Cortex of kidney (tissue), 1 donor: ENCODE measurements around the gene PTK6.

ENCODE experiments used
- DNase-seq: peaks from one replicate; lab custom pipeline; 2025; lab: John Stamatoyannopoulos, UW

PTK6 gene

GRCh38 chr20:63557481-63557891, 20.3 kb upstream of the PTK6 start:
- DNase-seq: no peak

DNA sequence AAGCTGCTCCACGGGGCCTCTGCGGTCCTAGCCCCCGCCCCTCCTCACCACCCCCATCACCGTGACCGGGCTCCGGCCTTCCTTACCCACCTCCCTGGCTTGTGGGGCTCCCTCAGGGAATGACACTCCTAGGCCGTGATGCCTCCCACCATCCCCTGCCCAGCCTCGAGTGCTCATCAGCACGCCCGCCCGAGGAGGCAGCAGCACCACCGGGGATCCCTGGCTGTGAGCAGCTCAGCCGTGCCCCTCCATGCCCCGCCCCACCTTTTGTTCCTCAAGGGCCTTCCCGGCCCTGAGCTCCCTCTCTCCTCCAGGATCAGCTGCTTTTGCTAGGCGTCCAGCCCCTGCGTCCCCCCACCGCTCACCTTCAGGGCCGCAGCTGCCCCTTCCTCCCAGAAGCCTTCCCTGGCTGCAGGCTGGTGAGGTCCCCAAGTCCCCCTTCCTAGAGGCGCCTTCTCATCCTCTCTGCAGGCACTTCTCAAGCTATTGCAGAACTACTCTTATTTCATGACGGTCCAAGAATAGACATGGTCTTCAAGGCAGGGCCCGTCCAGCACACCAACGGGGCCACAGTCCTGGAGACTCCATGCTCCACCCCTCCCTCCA, 19.8 kb upstream of the PTK6 start:
- DNase-seq: no peak

DNA sequence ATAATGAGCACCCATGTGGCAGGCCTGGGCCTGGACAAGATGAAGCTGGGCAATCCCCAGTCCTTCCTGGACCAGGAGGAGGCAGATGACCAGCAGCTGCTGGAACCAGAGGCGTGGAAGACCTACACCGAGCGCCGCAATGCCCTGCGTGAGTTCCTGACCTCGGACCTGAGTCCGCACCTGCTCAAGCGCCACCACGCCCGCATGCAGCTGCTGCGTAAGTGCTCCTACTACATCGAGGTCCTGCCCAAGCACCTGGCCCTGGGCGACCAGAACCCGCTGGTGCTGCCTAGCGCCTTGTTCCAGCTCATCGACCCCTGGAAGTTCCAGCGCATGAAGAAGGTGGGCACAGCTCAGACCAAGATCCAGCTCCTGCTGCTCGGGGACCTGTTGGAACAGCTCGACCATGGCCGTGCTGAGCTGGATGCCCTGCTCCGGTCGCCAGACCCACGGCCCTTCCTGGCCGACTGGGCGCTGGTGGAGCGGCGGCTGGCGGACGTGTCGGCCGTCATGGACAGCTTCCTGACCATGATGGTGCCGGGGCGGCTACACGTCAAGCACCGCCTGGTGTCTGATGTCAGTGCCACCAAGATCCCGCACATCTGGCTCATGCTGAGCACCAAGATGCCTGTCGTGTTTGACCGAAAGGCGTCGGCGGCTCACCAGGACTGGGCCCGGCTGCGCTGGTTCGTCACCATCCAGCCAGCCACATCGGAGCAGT, 18.6 kb upstream of the PTK6 start:
- no peak for DNase-seq

GRCh38 chr20:63554361-63555278, 17.4 kb upstream of the PTK6 start:
- no peak for DNase-seq

- DNase-seq: no peak
Measured at GRCh38 chr20:63553933-63554290, 16.7 kb upstream of the PTK6 start, which contains the start of gene FNDC11. TSS of gene FNDC11 (plus strand) at chr20:63554159. CDS start at chr20:63555664, 1,505 bp downstream.

DNA sequence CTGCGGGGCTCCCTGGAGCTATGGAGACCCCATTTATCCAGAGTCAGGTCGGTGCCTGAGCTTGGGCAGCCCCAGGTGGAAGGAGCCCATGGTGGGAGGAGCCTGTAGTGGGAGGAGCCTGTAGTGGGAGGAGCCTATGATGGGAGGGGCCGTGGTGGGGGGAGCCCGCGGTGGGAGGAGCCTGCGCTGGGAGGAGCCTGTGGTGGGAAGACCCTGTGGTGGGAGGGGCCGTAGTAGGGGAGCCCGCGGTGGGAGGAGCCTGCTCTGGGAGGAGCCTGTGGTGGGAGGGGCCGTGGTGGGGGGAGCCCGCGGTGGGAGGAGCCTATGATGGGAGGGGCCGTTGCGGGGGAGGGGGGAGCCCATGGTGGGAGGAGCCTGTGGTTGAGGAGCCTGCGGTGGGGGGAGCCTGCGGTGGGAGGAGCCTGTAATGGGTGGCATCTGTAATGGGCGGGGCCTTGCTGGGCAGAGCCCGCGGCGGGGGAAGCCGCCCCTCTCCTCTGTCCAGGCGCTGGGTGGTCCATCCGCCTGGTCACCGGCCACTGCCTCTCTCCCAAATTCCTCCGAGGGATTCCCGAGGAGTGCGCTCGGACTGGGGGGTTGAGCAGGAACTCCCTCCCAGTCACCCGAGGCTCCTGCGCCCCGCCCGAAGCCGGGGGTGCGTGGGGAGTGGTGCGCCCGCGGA, 16.2 kb upstream of the PTK6 start:
- DNase-seq: no peak

DNA sequence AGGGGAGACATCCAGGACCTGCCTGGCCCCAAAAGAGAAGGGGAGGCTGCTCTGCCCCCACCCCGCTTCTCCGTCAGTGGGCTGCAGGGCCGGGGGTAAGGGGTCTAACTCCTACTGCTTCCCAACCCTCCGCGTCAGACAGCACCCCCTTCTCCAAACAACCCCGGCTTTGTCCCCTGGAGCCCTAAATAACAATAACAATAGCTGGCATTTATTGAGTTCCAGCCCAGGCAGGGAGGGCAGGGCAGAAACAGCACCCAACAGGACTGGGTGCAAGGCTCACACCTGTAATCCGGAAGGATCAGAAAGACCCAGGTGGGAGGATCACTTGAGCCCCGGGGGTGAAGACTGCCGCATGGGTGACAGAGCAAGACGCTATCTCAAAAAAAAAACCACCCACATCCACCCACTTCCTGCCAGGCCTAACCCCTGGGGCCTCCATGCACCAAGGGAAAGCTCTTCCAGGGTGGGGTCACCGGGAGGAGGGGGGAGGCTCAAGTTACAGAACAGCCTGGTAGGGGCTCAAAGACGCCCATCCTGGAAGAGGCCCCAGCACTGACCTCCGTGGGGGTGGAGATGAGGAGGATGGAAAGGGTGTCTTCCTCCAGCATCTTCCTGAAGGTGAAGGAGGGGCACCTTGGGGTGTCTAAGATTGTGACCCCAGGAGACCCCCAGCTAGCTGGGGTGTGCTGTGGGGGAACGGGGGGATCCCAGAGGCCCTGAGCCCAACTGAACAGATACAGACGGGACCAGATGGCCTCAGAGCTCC, 15.5 kb upstream of the PTK6 start:
- DNase-seq: no peak

DNA sequence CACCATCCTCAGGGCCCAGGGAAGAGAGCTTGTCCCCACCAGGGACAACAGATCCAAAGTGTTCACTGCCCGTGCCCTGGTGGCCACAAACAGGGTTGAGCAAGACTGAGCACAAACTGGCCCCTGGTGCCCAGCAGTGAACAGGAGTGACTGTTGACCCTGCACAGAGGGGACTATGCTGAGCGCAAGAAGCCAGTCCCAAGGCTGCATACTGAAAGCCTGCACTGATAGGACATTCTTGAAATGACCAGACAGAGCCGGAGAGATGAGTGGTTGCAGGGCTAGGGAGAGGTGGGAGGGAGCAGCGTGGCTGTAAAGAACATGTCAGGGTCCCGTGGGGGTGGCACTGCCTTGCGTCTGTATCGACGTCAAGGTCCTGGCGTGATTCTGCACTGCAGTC, 13.9 kb upstream of the PTK6 start:
- DNase-seq: no peak

DNA sequence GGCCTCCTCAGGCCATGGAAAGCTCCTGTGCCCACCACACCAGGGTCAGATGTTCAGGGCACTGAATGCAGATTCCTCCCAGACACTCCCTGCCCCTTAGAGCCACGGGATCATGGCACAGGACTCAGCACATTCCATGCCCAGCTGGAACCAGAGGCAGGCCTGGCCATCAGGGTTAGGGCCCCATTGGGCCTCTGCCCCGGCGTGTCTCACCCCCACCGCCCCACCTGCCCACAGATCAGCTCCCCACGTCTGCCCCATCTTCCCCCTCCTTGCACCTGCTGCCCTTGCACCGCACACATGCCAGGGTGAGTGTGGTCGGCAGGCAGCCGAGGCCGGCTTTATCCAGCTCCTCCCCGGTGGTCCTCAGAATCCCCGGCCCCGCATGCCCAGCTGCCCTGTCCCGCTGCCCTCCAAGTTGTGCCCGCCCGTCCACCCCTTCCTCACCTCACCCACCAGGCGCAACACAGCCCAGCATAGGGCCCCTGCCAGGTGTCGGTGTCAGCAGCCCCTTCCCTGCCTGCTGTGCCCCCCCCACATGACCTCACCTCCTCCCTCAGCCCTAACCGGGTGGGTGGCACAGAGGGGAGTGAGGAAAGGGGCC, 12.6 kb upstream of the PTK6 start:
- no peak for DNase-seq

DNA sequence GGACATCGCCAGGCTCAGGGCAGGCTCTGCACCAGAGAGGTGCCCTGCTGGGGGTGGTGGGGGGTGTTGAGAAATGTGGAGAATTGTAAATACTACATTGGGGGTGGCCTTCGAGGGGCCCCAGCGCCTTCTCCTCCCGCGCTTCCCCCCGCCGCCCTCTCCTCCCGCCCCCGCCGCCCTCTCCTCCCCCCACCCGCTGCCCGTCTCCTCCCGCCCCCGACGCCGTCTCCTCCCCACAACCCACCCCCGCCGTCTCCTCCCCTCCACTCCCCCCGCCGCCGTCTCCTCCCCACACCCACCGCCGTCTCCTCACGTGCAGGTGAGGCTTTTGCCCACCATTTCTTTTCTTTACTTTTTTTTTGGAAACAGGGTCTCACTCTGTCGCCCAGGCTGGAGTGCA, 11.8 kb upstream of the PTK6 start:
- no peak for DNase-seq

DNA sequence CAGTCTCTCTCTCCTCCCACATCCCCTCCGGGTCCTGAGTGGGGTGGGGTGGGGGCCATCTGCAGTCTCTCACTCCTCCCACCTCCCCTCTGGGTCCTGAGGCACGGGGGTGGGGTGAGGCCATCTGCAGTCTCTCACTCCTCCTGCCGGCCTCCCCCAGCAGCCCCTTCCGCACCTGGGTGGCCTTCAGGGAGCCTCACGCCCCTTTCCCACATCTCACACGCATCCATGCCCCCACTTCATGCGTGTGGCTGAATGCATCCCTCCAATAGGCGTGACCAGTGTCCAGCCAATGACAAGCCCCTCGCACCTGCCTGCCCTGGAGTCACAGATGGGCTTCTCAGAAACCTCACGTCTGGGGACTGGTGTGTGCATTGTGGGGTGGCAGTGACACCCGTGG, 11.4 kb upstream of the PTK6 start:
- no peak for DNase-seq

DNA sequence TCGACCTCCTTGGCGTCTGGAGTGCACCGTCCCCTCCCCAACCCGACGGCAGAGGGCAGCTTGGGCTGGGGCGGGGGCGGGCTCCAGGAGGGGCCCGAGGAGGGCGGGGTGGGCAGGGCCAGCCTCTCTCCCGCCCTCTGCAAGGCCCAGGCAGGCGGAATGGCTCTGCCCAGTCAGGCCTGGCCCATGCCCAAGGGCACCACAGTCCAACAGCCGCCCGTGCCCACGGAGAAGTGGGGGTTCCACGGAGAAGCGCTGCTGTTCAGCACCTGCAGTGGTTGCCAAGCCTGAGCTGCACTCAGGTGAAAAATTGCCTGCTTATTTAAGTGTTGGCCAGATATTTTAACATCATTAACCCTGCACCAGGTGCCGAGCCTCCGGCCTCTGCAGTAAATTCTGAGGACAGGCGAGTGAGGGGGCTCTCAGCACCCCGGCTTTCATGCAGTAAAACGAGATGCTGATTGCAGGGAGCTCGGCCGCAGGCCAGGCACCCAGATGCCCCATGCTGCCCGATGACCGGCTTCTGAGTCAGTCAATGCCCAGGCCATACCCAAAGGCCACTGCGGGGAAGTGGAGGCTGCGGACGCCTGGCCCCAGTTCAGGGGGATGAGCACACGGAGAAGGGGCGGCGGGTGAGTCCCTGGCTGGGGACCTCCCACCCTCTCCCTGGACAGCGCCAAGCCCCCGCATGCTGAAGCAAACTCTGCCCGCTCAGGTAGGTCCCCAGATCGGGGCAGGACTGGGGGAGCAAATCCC, 10.7 kb upstream of the PTK6 start, which contains the start of gene SRMS:
Gene SRMS (minus strand): TSS at position 25 of the 756 bp plus-strand sequence. CDS start 286 bp downstream, outside the sequence.
- no peak for DNase-seq

DNA sequence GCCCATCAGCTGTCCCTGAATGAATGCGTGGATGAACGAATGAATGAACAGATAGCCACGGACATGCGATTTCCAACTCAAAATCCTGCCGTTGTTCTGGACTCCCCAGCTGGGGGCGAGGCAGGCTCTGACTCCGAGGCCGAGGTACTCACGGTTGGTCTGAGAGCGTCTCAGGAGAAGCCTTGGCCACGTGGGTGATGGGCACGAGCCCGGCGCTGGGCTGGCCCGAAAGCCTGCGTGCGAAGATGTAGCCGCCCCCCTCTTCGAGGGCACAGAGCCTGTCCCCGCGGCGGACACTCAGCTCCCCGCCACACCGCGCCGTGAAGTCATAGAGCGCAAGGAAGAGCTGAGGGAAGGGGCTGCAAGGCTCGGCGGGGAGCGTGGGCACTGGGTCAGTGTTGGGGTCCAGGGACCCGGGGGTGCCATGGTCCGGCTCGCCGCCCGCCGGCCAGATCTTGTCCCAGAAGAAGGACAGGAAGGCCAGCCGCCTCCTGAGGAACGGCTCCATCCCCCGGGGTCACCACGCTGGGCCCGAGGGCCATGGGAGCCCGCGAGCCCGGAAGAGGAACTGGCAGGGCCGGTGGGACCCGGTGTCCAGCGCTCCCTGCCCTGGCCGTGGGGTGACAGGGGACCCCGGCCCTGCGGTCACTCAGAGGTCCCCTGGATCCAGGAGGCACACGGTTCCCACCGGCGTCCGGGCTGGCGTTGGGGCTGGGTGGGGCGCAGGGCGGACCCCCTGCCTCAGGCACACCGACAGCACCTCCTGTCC, 10.0 kb upstream of the PTK6 start:
- DNase-seq: no peak

DNA sequence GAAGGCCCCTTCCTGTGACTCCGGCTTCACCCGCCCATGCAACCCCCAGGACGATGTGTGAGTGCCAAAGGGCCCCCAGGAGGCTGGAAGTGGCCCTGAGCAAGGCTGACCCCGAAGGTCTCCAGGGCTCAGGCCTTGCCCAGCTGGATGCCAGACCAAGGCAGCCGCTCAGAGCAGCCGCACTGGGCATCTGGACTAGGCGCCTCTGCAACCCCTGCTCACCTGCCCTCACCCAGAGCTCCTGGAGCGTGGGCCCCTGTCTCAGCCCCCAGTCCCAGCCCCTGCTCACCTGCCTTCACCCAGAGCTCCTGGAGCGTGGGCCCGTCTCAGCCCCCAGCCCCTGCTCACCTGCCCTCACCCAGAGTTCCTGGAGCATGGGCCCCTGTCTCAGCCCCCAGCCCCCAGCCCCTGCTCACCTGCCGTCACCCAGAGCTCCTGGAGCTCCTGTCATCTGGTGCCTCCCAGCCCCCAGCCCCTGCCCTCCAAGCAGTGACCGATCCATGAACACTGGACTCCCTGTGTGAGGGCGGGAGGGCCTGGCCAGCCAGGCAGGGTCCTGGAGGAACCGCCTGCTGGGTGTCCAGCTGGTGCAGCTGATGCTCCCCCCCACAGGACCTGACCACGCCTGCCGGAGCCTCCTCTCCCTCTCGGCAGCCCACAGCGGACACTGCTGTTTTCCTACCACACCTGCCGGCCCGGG, 9.2 kb upstream of the PTK6 start:
- DNase-seq: no peak

GRCh38 chr20:63545814-63546213, 8.6 kb upstream of the PTK6 start:
- DNase-seq: no peak

DNA sequence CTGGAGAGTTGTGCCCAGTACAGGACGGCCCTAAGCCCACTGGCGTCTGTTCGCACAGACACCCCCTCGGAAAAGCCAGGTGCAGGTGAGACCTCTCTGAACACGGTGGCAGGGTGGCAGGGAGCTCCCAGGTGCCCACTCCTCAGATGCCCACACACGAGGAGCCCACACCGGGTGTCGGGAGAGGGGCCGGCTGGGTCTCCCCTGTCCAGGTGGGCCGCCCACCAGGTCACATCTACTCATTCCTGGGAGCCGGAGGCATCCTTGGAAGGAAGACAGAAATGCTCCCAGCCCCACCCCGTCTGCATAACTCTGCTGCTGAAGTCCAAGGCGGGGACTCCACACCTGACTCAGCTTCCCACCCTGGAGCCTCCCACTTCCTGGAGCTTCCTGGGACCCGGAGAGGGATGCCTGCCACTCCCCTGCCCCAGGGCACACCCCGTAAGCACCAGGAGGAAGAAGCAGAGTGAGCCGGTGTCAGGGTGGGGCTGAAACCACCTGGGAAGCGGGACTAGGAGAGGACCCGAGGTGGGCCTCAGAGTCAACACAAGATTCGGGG, 7.9 kb upstream of the PTK6 start:
- no peak for DNase-seq

GRCh38 chr20:63544241-63544957, 7.2 kb upstream of the PTK6 start:
- DNase-seq: no peak

DNA sequence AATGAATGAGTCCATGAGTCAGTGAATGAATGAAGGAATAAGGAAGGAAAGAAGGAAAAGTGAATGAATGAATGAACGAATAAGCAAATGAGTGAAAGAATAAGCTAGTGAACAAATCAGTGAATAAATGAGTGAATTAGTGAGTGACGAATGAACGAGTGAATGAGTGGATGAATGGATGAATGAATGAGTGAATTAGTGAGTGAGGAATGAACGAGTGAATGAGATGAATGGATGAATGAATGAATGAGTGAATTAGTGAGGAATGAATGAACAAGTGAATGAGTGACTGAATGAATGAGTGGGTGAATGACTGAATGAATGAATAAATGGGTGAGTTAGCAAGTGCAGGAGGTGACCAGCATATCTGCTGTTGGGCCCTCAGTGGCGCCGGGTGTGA, 6.6 kb upstream of the PTK6 start:
- DNase-seq: no peak
